Measurements from ENCODE around the gene VPS16.

VPS16 gene

GRCh38 chr20:2836035-2836434 lies 4.5 kb upstream of the VPS16 start:
- no peak for DNase-seq

GRCh38 chr20:2837221-2837960 lies 3.2 kb upstream of the VPS16 start:
- no peak for DNase-seq

- DNase-seq, result no peak
These were observed 2.3 kb upstream of the VPS16 start for GRCh38 chr20:2838170-2838797.

DNA sequence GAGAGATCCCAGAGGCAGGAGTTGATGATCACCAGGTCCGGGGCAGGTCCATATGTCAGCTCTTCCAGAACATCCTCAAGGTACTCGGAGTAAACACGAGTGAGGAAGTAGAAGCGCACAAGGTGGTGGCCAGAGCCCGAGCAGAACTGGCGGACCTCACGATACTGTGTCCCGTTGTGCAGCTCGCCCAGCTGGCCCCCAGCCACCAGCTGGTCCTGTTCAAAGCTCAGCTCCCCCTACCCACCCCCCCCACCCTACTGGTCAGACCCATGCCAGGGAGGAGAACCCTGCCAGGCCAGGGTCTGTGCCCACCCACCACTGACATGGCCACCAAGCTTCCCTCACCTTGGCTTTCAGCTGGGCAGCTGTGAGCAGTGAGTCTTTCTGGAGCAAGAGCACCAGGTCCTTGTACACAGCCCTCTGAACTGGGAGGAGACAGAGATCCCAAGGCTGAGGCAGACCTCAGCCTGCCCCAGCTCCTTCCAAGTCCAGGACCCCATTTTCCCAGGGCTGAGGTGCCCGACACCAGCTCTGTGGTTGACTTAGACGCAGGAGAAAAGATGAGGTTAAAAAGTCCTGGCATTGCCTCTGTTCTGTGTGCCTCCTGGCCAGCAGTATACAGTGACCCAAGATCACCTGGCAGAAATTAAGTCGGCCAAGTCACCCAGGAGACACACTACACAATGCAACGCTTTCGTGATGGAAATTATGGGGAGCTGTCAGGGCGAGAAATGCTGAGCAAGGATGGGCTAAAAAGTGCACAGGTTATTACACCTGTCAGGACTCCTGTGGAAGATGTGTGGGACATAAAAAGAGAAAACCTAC lies 1.5 kb upstream of the VPS16 start:
- no peak for DNase-seq

DNA sequence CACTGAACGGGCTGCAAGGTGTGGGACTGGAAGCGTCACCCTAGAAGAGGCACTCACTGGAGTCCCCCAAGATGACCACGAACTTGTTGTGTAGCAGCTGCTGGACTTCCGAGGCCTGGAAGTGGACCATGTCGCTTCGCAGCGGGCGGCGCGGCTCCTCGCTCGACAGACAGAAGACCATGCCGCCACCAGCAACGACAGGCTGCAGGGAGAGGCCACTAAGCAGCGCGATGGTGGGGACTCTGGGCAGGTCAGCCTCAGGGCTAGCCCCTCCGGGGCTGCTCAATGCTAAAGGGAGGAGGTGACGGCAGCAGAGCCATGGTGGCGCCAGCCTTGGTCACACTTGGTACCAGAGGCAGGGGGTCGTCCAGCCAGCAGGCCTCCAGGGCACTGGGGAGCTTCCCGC lies 810 bp upstream of the VPS16 start:
- DNase-seq, result no peak

- DNase-seq, result peak; percentile 27 to 66
These were observed 504 bp downstream of the VPS16 start for GRCh38 chr20:2840967-2841531.

DNA sequence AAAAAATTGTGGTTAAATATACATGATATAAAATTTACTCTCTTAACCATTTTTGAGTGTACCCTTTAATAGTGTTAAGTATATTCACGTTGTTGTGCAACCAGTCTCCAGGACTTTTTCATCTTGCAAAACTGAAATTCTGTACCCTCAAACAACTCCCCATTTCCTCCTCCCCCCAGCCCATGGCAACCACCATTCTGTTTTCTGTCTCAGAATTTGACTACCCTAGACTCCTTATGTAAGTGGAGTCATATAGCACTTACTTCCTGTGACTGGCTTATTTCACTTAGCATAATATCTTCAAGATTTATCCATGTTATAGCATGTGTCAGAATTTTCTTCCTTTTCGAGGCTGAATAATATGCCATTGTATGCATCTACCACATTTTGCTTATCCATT lies 5.1 kb downstream of the VPS16 start:
- DNase-seq, result no peak

DNA sequence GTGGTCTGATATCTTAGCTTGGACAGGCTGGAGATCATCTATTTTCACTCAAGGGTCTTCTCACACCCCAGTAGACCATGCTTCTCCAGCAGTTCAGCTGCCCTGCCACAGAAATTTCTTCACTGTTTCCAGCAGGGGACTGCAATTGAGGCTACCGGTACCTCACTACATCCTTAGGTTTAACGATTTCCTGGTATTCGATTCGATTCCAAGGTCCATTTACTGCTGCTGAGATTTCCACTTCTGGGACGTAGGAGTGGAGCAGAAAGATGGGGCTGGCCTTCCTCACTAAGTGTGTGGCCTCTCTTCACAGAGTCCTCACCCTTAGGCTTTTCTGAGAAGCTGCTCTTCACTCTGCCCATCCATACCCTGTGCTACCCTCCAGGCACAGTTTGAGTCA lies 6.2 kb downstream of the VPS16 start:
- no peak for DNase-seq

DNA sequence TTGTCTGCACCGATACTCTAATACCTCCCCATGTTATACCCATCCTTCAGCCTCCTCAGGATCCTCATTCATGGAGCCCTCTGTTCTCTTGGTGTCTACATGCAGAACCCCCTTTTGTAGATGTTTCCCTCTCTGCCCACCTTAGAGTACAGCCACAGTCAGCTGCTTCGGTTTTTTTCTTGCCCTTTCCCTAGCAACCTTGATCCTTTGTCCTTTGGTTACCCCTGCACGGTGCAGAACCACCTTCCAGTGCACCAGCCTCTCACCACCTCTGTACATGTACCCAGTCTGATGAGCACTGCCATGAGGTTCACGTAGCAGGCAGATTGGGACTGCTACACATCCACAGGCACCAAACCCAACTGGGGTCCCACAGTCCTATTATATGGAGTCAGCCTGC lies 7.3 kb downstream of the VPS16 start:
- no peak for DNase-seq

- no peak for DNase-seq
These were observed 9.0 kb downstream of the VPS16 start for GRCh38 chr20:2849529-2849928.

GRCh38 chr20:2851086-2851485 lies 10.5 kb downstream of the VPS16 start:
- DNase-seq, result no peak

GRCh38 chr20:2858591-2858990 lies 18.0 kb downstream of the VPS16 start:
- no peak for DNase-seq

- DNase-seq, result no peak
These were observed 19.0 kb downstream of the VPS16 start for GRCh38 chr20:2859330-2860121.

DNA sequence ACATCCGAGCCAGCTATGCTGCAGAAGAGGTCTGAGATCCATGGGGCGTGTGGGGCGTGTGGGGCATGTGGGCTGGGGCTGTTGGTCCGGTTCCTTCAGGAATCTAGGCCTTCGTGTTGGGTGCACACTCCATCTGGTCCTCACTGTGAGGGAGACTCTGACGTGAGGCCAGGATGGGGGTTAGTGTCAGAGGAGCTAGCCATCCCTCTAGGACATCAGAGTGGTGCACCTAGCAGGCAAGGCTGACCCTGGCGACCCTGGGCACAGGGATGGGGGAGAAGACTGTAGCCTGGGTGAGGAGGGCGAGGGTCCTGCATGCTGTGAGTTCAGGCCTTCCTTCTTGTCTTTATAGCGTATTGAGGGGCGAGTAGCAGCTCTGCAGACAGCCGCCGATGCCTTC lies 24.1 kb downstream of the VPS16 start:
- no peak for DNase-seq

- DNase-seq, result no peak
These were observed 24.6 kb downstream of the VPS16 start for GRCh38 chr20:2865101-2865500.

DNA sequence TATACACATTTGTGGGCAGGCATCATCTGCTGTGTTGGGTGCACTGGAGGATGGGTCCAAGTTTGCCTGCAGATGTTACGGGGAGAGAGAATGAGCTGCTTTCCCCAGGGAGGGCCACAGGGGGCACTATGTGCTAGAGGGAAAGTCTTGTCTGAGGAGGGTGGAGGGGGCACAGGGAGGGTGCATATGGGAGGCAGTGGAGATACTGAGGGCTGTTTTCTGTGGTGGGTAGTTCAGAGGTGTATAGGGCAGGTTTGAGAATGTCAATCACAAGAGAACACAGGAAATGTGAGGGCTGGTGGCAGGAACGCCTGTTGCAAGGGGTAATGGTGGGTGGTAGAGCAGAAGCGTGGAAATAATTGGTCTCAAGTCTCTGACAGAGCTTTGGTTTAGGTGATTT lies 25.1 kb downstream of the VPS16 start:
- DNase-seq, result no peak

DNA sequence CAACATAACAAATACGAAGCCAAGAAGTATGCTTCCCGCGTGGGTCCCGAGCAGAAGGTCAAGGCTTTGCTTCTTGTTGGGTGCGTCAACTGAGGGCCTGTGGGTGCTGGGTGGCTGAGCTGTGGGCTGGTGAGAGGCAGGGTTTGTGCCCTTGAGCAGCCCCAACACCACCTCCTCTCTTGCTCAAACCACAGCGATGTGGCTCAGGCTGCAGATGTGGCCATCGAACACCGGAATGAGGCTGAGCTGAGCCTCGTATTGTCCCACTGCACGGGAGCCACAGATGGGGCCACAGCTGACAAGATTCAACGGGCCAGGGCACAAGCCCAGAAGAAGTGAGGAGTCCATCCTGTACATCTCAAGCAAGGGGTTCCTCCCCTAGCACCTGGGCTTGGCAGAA lies 25.7 kb downstream of the VPS16 start:
- no peak for DNase-seq

DNA sequence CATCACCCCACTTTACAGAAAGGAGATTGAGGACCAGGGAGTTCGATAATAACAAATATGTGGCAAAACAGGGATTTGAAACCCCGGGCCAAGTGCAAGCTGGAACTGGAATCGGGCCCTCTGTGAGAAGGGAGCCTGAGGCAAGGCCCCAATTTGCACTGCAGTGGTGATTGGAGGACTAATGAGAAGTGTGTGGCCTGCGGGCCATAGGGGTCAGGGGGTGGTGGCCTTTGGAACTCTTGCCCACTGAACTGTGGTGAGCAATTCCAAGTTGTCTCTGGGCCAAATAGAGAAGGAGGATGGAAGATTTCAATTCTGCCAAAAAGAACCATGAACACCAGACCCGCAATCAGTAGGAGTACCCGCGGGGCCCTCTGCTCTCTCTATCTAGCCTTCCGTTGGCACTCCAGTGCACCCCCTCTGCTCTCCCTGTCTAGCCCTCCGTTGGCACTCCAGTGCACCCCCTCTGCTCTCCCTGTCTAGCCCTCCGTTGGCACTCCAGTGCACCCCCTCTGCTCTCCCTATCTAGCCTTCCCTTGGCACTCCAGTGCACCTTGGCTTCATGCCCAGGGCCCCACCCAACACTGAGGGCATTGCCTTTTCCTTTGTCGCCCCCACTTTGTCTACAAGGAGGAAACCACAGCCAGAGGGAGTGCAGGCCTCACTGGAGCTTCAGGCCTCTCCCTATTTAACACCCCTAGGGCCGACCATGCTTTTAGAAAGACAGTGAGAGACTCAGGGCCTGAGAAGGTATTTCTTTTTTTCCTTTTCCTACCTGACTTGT lies 26.7 kb downstream of the VPS16 start:
- DNase-seq, result no peak

GRCh38 chr20:2869381-2869780 lies 28.8 kb downstream of the VPS16 start:
- no peak for DNase-seq

DNA sequence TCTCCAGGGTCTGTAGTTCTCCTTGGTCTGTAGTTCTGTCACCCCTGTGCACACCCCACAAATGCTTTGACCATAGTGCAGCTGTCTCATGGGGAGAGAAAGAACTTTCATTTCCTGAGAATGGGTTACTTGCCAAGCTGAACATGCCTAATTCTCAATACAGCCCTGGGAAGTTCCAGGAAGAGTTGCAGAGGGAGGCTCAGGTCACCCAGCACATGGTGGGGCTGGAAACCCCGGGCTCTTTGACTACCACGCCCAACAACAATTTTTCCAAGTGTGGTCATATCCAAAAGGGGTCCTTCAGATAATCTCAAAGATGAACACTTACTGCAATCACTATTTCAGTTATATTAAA lies 30.5 kb downstream of the VPS16 start:
- no peak for DNase-seq

DNA sequence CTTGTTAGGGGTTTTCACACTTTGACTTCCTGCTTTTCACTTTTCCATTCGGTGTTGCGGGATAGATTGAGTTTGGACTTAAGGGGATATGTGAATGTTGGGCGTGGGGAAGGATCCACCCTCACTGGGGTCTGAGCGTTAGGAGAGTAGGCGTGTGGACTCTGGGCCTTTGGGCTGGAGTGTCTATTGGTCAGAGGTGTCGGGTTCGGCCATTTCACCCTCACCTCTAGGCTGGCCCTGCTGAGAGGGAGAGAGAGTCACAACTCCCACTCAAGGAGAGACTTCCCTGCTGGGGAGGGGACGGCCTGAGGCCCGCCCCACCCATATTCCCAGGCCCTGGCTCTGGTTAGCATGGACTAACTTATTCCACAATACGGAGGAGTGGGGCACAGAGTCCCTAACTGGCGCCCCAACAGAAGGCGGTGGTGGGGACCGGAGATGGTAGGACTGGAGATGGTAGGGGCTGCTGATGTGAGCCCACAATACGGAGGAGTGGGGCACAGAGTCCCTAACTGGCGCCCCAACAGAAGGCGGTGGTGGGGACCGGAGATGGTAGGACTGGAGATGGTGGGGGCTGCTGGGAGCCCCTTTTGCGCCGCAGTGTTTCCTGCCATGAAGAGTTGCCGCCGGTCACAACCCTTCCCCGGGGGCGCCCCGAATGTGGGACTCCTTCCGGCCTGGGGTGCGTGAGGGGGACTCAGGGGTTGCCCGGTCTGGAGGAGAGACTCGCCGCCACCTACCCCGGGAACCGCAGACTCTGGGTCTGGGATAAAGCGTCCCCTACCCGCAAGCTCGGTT lies 31.3 kb downstream of the VPS16 start:
- DNase-seq, result no peak
